ENCODE measurements around the gene RSPH9.
"Not testable (repeated sequence)": the region's sequence is repeated elsewhere in the genome, so short reads cannot be mapped to it uniquely, and the experiment has no call there.

Gene RSPH9

GRCh38 chr6:43700939-43701560 lies 56.2 kb downstream of the RSPH9 start:
- H3K4me3 ChIP-seq (ENCODE audit: low read depth in 1 of 2, low read length in 2 of 2); H3K9me3 ChIP-seq (ENCODE audit: control insufficient read depth in 1 of 2, low read length in 2 of 2); H3K9ac ChIP-seq (ENCODE audit: low read depth in 1 of 2, low read length in 2 of 2); H3K36me3 ChIP-seq (ENCODE audit: control insufficient read depth in 1 of 2, insufficient read depth in 2 of 2, low read length in 2 of 2); H3K27ac ChIP-seq (ENCODE audit: low read depth, low read length); H3K27me3 ChIP-seq (ENCODE audit: control insufficient read depth in 1 of 2, insufficient read depth in 2 of 2, low read length in 2 of 2): not testable (repeated sequence)
- peaks cover 59 to 71% of the 10 kb centered on the region in 2 donors for H3K4me1 ChIP-seq (ENCODE audit: control insufficient read depth in 1 of 2, insufficient read depth in 2 of 2, low read length in 2 of 2)

- H3K4me1 ChIP-seq (ENCODE audit: control insufficient read depth in 1 of 2, insufficient read depth in 2 of 2, low read length in 2 of 2): peaks cover 63 to 78% of the 10 kb centered on the region in 2 donors
Measured at GRCh38 chr6:43702171-43702533, 57.3 kb downstream of the RSPH9 start.

GRCh38 chr6:43702534-43703440 lies 58.0 kb downstream of the RSPH9 start:
- H3K9ac ChIP-seq (ENCODE audit: low read depth in 1 of 2, low read length in 2 of 2): peak overlapping the region; percentile 37 to 63
- peaks cover 68 to 81% of the 10 kb centered on the region in 2 donors for H3K4me1 ChIP-seq (ENCODE audit: control insufficient read depth in 1 of 2, insufficient read depth in 2 of 2, low read length in 2 of 2)
- peak overlapping the region in 1 of 2 donors; percentile 50 for H3K4me3 ChIP-seq (ENCODE audit: low read depth in 1 of 2, low read length in 2 of 2)

More at GRCh38 chr6:43702171-43702533, 57.3 kb downstream of the RSPH9 start:
- H3K4me3 ChIP-seq (ENCODE audit: low read depth in 1 of 2, low read length in 2 of 2): no peak overlapping the region
- H3K36me3 ChIP-seq (ENCODE audit: control insufficient read depth in 1 of 2, insufficient read depth in 2 of 2, low read length in 2 of 2): no peaks in the 10 kb centered on the region
- peak overlapping the region; percentile 89 for H3K27ac ChIP-seq (ENCODE audit: low read depth, low read length)
- H3K27me3 ChIP-seq (ENCODE audit: control insufficient read depth in 1 of 2, insufficient read depth in 2 of 2, low read length in 2 of 2): no peaks in the 10 kb centered on the region
- H3K9ac ChIP-seq (ENCODE audit: low read depth in 1 of 2, low read length in 2 of 2): peak overlapping the region; percentile 37 to 63
- no peaks in the 10 kb centered on the region for H3K9me3 ChIP-seq (ENCODE audit: control insufficient read depth in 1 of 2, low read length in 2 of 2)

DNA sequence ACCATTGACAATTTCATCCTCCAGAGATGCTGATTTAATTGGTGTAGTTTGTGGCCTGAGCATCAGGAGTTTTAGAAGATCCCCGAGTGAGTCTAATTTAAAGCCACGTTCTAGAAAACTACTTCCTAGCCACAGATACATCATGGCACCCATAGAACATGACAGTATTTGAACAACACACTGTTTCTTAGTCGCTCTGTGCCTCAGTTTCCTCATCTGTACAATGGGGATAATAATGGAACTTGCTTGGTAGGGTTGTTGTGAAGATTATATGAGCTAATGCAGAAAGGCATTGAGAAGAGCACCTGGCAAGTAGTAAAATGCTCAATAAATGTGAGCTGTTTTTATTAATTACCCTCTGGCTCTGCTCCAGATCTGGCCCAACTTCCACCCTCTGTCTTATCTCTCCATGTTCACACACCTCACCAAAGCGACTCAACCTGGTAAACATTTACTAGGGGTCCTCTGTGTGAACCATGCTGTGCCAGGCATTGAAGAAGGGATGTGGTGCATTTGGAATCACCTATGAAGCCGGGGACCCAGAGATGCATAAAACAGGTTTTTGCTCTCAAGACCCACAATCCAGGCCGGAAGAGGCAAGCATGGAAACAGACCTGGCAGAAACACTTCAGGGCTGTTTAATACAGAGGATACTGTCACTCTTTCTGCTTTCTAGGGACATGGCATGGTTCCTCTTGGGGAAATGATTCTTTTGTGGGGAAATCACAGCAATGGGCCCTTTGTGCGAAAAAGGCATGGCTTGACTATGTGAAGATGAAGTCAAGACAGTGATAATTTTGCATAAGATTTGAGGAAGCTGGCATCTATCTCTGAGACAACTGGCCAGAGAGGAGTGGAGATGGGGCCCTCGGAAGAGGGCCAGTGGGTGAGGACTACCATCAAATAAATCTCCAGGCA lies 58.9 kb downstream of the RSPH9 start:
- Histone ChIP-seq H3K27ac (ENCODE audit: low read depth, low read length) (peak overlapping the region; percentile 89), H3K4me3 (ENCODE audit: low read depth in 1 of 2, low read length in 2 of 2) (no peak overlapping the region), H3K36me3 (ENCODE audit: control insufficient read depth in 1 of 2, insufficient read depth in 2 of 2, low read length in 2 of 2) (no peaks in the 10 kb centered on the region), H3K4me1 (ENCODE audit: control insufficient read depth in 1 of 2, insufficient read depth in 2 of 2, low read length in 2 of 2) (peaks cover 65 to 79% of the 10 kb centered on the region in 2 donors), H3K27me3 (ENCODE audit: control insufficient read depth in 1 of 2, insufficient read depth in 2 of 2, low read length in 2 of 2) (no peaks in the 10 kb centered on the region), H3K9ac (ENCODE audit: low read depth in 1 of 2, low read length in 2 of 2) (peak overlapping the region; percentile 37 to 63), H3K9me3 (ENCODE audit: control insufficient read depth in 1 of 2, low read length in 2 of 2) (no peaks in the 10 kb centered on the region)

More at GRCh38 chr6:43702534-43703440, 58.0 kb downstream of the RSPH9 start:
- peak overlapping the region; percentile 89 for H3K27ac ChIP-seq (ENCODE audit: low read depth, low read length)
- no peaks in the 10 kb centered on the region for H3K36me3 ChIP-seq (ENCODE audit: control insufficient read depth in 1 of 2, insufficient read depth in 2 of 2, low read length in 2 of 2)
- no peaks in the 10 kb centered on the region for H3K27me3 ChIP-seq (ENCODE audit: control insufficient read depth in 1 of 2, insufficient read depth in 2 of 2, low read length in 2 of 2)
- H3K9me3 ChIP-seq (ENCODE audit: control insufficient read depth in 1 of 2, low read length in 2 of 2): no peaks in the 10 kb centered on the region

GRCh38 chr6:43705996-43706395 lies 61.2 kb downstream of the RSPH9 start:
- peaks cover 61 to 74% of the 10 kb centered on the region in 2 donors for H3K4me1 ChIP-seq (ENCODE audit: control insufficient read depth in 1 of 2, insufficient read depth in 2 of 2, low read length in 2 of 2)
- H3K27ac ChIP-seq (ENCODE audit: low read depth, low read length): peak overlapping the region; percentile 41
- H3K9ac ChIP-seq (ENCODE audit: low read depth in 1 of 2, low read length in 2 of 2): no peak overlapping the region

DNA sequence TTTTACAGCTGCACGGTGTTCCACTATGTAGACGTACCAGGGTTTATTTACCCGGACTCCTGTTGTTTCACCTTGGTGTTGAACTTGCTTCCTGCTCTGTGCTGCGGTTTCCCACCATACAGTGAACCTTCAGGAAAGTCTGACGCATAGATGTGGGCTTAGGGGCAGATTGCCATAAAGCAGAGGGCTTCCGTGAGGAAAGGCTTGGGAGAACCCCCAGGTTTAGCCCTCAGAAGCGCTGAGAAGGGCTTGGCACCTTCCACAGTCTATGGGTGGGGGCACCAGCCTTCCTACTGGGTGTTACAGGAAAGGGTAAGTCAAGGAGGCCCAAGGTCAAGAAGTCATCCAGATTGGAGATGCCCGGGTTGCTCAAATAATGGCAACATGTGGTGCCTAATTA lies 62.0 kb downstream of the RSPH9 start:
- no peaks in the 10 kb centered on the region for H3K27me3 ChIP-seq (ENCODE audit: control insufficient read depth in 1 of 2, insufficient read depth in 2 of 2, low read length in 2 of 2)
- no peaks in the 10 kb centered on the region for H3K9me3 ChIP-seq (ENCODE audit: control insufficient read depth in 1 of 2, low read length in 2 of 2)
- peaks cover 60 to 69% of the 10 kb centered on the region in 2 donors for H3K4me1 ChIP-seq (ENCODE audit: control insufficient read depth in 1 of 2, insufficient read depth in 2 of 2, low read length in 2 of 2)
- H3K9ac ChIP-seq (ENCODE audit: low read depth in 1 of 2, low read length in 2 of 2): peak overlapping the region in 1 of 2 donors; percentile 19
- H3K36me3 ChIP-seq (ENCODE audit: control insufficient read depth in 1 of 2, insufficient read depth in 2 of 2, low read length in 2 of 2): no peaks in the 10 kb centered on the region
- H3K27ac ChIP-seq (ENCODE audit: low read depth, low read length): no peak overlapping the region
- no peak overlapping the region for H3K4me3 ChIP-seq (ENCODE audit: low read depth in 1 of 2, low read length in 2 of 2)

More at GRCh38 chr6:43705996-43706395, 61.2 kb downstream of the RSPH9 start:
- H3K36me3 ChIP-seq (ENCODE audit: control insufficient read depth in 1 of 2, insufficient read depth in 2 of 2, low read length in 2 of 2): no peaks in the 10 kb centered on the region
- H3K27me3 ChIP-seq (ENCODE audit: control insufficient read depth in 1 of 2, insufficient read depth in 2 of 2, low read length in 2 of 2): no peaks in the 10 kb centered on the region
- H3K9me3 ChIP-seq (ENCODE audit: control insufficient read depth in 1 of 2, low read length in 2 of 2): no peaks in the 10 kb centered on the region
- H3K4me3 ChIP-seq (ENCODE audit: low read depth in 1 of 2, low read length in 2 of 2): no peak overlapping the region

DNA sequence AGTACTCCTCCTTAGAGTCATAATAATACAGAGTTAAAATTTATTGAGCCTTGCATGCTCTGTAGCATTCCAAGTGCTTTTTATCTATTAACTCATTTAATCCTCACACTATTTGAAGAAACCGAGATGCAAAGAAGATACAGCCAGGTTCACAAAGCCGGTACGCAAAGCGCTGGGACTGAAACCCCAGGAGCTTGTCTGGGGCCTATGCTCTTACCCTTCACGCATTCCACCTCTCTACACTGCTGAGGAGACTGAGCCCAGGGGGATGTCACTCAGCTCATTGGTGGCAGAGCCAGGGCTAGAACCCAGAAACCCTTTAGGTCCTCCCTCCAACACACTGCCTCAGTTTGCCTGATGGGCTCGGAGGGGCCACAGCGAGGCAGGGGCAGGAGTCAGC lies 62.4 kb downstream of the RSPH9 start:
- H3K4me3 ChIP-seq (ENCODE audit: low read depth in 1 of 2, low read length in 2 of 2): no peak overlapping the region
- no peaks in the 10 kb centered on the region for H3K36me3 ChIP-seq (ENCODE audit: control insufficient read depth in 1 of 2, insufficient read depth in 2 of 2, low read length in 2 of 2)
- no peak overlapping the region for H3K27ac ChIP-seq (ENCODE audit: low read depth, low read length)
- H3K9ac ChIP-seq (ENCODE audit: low read depth in 1 of 2, low read length in 2 of 2): no peak overlapping the region
- H3K27me3 ChIP-seq (ENCODE audit: control insufficient read depth in 1 of 2, insufficient read depth in 2 of 2, low read length in 2 of 2): no peaks in the 10 kb centered on the region
- peaks cover 55 to 64% of the 10 kb centered on the region in 2 donors for H3K4me1 ChIP-seq (ENCODE audit: control insufficient read depth in 1 of 2, insufficient read depth in 2 of 2, low read length in 2 of 2)
- no peaks in the 10 kb centered on the region for H3K9me3 ChIP-seq (ENCODE audit: control insufficient read depth in 1 of 2, low read length in 2 of 2)

- peaks cover 50 to 59% of the 10 kb centered on the region in 2 donors for H3K4me1 ChIP-seq (ENCODE audit: control insufficient read depth in 1 of 2, insufficient read depth in 2 of 2, low read length in 2 of 2)
- H3K27ac ChIP-seq (ENCODE audit: low read depth, low read length): no peak overlapping the region
- no peaks in the 10 kb centered on the region for H3K27me3 ChIP-seq (ENCODE audit: control insufficient read depth in 1 of 2, insufficient read depth in 2 of 2, low read length in 2 of 2)
Measured at GRCh38 chr6:43707767-43708166, 62.9 kb downstream of the RSPH9 start.

DNA sequence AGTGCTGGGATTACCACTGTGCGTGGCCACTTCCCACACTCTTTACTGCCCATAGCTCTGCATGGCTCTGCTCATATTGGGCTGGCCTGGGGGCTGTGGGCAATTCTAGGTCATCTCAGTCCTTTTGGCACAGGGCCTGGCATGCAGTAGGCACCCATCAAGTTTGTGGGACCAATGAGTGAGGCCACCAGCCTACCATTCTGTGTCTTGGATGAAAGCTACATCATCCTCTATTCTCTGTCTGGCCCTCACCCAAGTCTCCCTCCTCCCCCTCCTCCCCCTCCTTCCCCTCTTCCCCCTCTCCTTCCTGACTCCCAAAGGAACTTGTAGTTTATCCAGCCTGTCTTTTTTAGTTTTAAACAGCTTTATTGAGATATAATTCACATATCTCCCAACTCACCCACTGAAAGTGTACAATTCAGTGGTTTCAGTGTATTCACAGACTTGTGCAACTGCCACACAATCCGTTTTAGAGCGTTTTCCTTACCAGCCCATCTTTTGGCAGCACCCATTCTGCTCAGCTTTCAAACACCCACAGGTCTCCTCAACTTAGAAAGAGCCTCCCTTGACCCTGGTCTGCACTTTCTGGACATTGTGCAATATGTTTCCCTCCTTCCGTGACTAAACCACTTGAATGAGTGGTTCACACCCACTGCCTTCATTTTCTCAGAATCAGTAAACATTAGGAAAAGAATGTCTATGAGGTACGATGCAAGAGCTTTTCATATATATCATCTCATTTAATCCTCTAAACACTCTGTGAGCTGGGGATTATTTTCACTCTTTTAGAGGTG lies 64.2 kb downstream of the RSPH9 start:
- H3K4me1 ChIP-seq (ENCODE audit: control insufficient read depth in 1 of 2, insufficient read depth in 2 of 2, low read length in 2 of 2): peaks cover 38 to 46% of the 10 kb centered on the region in 2 donors
- peak overlapping the region in 1 of 2 donors; percentile 4 for H3K4me3 ChIP-seq (ENCODE audit: low read depth in 1 of 2, low read length in 2 of 2)
- H3K9me3 ChIP-seq (ENCODE audit: control insufficient read depth in 1 of 2, low read length in 2 of 2): no peaks in the 10 kb centered on the region
- H3K27me3 ChIP-seq (ENCODE audit: control insufficient read depth in 1 of 2, insufficient read depth in 2 of 2, low read length in 2 of 2): no peaks in the 10 kb centered on the region
- H3K9ac ChIP-seq (ENCODE audit: low read depth in 1 of 2, low read length in 2 of 2): peak overlapping the region; percentile 36 to 38
- no peaks in the 10 kb centered on the region for H3K36me3 ChIP-seq (ENCODE audit: control insufficient read depth in 1 of 2, insufficient read depth in 2 of 2, low read length in 2 of 2)
- peak overlapping the region; percentile 38 for H3K27ac ChIP-seq (ENCODE audit: low read depth, low read length)

More at GRCh38 chr6:43707767-43708166, 62.9 kb downstream of the RSPH9 start:
- no peaks in the 10 kb centered on the region for H3K9me3 ChIP-seq (ENCODE audit: control insufficient read depth in 1 of 2, low read length in 2 of 2)
- H3K36me3 ChIP-seq (ENCODE audit: control insufficient read depth in 1 of 2, insufficient read depth in 2 of 2, low read length in 2 of 2): no peaks in the 10 kb centered on the region
- no peak overlapping the region for H3K4me3 ChIP-seq (ENCODE audit: low read depth in 1 of 2, low read length in 2 of 2)
- H3K9ac ChIP-seq (ENCODE audit: low read depth in 1 of 2, low read length in 2 of 2): no peak overlapping the region

Data from duodenal mucosa (tissue), 2 donors.